Prostate gland (tissue), 2 donors: ENCODE results near the gene FMO5.

Experiments used
- CTCF ChIP-seq, 4 experiments: fragments of 200-600 bp in 2 of 4; fragments of 450-650 bp in 2 of 4; sonication (generic) in 2 of 4; IDR thresholded peaks; 1 replicate in 3 of 4; 2 replicates in 1 of 4; pipeline ENCODE4 v1.5.1; 2016 to 2019; ENCODE audit warnings: antibody characterized with exemption in 4 of 4, mild to moderate bottlenecking in 2 of 4, moderate library complexity in 2 of 4
- POLR2A ChIP-seq: fragments of 450-650 bp; IDR thresholded peaks from one replicate; pipeline ENCODE4 v1.6.1; 2016; ENCODE audit warnings: antibody characterized with exemption, mild to moderate bottlenecking
- POLR2AphosphoS5 ChIP-seq: sonication (generic); formaldehyde crosslinking; IDR thresholded peaks from one replicate; pipeline ENCODE4 v1.6.1; 2017; ENCODE audit warnings: antibody characterized with exemption

- TF ChIP-seq POLR2A (no peak), CTCF (IDR thresholded peaks at IDR 0.05) (no peak), POLR2AphosphoS5 (no peak)
These were observed 56.5 kb downstream of the FMO5 start for GRCh38 chr1:147168626-147169058.
